GM12873 (cell line): ENCODE data around the gene GAREM1.

Source experiments
- CTCF ChIP-seq: IDR thresholded peaks from 2 replicates; pipeline ENCODE4 v1.5.1; 2012; ENCODE audit warnings: low read depth, mild to moderate bottlenecking, moderate library complexity, low read length, control low read depth; ENCODE audit not compliant: insufficient read depth; ENCODE audit errors: missing control alignments

Gene GAREM1

DNA sequence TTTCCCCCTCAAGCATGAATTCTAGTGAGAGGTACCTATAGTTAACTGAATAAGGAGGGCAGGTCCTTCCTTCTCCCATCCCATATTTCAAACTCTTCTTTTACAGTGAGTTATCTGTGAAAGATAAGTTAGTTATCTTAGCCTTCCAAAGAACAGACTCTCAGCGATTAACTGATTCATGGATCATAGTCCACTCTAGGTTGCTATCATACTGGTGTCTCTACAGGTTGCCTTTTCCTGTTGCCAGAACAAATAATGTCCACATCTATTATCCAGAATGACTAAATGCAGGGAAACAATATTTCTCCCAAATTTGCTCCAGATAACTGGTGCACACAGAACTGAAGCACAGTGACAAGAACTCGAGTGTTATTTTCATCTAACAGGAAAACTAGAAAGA lies 212.5 kb downstream of the GAREM1 start:
- TF ChIP-seq CTCF: no peak

DNA sequence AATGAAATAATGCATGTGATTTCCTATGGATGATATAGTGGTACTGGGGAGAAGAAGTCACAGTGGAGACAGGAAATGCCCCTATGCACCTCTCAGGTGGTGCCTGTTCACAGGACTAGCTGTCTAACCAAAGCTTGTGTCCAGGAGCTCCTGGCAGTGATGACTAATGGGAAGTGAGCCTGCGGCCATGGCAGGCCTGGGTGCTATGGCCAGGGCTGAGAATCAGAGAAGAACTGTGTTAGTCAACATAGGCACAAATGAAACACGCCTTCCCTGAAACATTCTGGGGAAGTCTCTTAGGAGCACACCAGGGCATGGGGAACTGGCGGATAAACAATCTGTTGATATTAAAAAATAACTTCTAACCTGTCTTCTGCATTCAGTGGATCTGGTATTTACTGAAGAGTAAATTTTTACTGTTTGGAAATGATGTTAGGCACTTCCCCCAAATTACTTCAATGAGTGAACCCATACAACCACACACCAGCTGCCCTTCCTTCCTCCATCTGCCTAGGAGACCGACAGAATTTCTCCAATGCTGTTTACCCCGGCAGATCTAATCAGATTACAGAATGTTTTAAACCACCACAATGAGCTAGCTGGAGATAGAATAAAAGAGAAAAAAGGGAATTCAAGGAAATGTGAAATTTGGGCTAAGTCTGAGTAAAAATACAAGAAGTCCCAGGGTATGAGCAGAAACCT lies 213.4 kb downstream of the GAREM1 start:
- TF ChIP-seq CTCF: no peak

DNA sequence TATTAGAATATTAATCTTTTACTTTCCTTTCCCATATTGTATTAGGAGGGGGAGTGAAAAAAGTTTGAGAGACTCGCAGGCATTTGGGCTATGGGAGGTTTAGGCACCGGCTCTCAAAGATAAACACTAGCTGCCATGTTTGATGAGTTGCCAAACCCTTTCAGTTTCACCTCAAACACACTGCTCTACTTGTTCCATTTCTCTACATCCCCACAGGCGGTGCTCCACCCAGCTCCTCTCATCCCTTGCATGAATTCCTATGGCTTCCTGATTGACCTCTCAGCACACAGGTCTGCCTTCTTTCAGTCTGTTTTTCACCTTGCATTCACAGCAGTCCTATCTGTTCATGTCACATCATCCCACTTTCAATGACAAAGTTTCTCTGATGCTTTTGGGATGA lies 215.1 kb downstream of the GAREM1 start:
- TF ChIP-seq CTCF: no peak

DNA sequence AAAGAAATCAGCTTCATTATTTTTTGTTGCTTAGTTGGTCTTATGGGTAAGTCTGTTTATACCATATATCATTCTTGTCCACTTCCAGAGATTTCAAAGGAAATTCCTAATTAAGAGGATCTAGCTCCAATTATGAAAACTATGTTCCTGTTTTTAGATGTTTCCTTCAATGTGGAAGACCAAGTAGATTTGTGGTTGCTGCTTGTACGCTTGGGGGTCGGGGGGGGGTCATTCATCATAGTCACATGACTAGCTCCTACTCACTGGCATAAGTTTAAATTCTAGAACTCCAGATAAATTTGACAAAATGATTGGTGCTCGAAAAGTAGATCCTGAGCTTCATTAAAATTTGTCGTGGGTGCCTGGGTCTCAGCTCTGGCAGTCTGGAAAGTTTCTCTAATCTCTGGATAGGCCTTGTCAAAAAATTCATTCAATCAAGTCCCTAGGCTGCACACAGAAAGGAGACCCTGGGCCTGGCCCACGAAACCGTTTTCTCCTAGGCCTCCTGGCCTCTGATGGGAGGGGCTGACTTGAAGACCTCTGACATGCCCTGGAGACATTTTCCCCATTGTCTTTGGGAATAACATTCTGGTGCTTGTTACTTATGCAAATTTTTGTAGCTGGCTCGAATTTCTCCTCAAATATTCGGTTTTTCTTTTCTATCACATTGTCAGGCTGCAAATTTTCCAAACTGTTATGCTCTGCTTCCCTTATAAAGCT lies 218.4 kb downstream of the GAREM1 start:
- TF ChIP-seq CTCF: no peak

DNA sequence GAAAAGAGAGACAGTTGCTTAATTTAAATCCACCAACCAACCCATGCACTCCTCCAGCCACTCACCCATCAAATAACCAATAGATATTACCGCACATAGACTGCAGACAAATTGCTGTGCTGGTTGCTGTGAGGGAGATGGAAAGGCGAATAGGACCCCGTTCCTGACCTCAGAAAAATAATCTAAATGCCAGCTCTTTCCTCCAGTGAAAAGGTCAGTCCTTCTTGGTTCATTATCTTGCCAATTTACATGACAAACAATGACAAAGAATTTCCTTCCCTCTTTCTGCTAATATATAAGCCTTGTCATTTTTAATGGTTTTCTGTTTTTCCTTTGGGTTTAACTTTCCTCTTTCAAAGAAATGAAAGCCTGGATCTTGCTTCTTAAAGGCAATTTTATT lies 219.2 kb downstream of the GAREM1 start:
- TF ChIP-seq CTCF: no peak

DNA sequence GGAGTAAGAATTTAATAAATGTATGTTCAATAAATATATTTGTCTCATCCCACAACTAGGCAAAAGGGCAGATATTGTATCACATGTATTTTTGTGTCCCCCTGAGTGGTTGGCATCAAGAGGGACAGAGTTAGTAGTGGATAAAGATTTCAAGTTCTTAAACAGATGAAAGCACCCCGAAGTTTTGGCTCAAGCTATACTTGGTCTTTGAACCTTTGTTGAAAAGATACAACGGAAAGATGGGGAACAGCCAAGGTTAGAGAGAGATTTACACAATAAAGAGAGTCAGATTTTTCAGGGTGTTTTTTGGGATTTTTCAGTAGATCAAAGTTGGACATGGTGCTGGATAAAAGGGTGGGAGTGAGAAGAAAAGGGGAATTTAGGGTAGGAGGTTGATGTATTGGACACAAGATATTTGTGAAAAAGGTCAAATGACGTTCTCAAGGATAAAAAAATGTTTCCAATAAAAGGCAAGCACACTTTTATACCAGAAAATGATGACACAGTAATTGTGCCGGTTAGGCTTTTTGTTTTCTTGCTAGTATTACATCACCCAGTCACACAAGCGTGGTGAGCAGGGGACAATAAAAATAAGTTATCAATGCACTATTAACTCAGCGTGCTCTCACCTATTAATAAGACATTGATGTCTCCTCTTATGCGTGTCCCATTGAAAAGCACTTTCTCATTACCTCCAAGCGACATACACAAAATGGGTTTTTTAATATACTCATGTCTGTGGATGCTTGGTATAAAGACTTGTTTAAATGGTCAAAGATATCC lies 221.3 kb downstream of the GAREM1 start:
- no peak for TF ChIP-seq CTCF

GRCh38 chr18:32244881-32245280 lies 225.8 kb downstream of the GAREM1 start:
- no peak for TF ChIP-seq CTCF
